Pons (tissue), 1 donor: ENCODE results near the gene SSH2.
A peak's percentile ranks its signal among the peaks of the same experiment; 100 is the strongest.
"Not testable (repeated sequence)": the region's sequence is repeated elsewhere in the genome, so short reads cannot be mapped to it uniquely, and the experiment has no call there.

ENCODE experiments used
- DNase-seq: peaks from one replicate; pipeline ENCODE4 v3.0.0-alpha.2; 2016; ENCODE audit warnings: low spot score

SSH2 gene

DNA sequence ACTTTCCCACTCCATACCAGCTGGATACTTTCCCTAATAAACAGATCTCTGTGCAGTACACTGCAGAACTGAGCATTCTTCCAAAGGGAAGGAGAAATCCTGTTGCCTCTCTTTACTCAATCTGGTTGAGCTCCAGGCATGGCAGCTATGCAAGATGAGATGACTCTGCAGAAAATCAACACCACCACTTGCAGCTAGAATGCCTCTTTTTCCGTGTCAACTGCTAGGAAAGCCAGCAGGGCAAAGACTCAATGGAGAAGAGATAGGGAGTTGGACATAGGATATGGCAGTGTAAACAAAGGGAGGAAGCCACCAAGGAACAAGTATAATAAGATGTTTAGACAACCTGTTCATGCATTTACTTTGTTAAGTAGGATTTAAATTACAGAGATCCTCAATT, 266.9 kb downstream of the SSH2 start:
- DNase-seq, result peak; percentile 44

DNA sequence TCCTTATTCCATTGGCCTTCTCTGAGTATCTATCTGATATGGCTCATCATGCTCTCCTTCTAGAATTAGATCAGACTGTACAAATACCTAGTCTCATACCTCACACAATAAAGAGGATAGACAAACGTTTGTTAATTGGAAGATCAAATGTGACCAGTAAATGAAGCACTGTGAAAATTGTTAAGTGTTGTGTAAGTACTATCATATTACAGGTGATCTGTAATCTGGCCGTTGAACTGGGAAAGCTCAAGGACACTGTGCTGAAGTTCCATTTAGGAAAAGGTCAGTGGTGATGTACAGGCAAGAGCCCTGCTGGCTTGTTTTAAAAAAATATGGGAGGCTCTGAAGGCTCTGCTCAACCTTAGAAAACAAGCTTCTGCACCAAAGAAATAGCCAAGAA, 268.8 kb downstream of the SSH2 start:
- DNase-seq, result no peak

DNA sequence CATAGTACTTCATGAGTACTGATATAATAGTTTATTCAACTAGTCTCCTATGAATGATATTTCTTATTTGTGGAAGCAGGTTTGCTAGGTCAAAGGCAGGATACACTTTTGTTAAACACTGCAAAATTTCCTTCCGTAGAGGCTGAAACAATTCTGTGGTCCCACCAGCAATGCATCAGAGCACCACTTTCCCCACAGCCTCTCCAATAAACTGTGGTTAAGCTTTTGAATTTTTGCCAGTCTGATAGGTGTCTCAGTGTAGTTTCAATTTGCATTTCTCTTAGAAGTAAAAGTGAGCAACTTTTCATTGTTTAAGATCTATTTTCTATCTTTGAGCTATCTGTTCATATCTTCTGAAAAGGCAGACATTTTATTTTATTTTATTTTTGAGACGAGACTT, 270.9 kb downstream of the SSH2 start:
- DNase-seq, result no peak

DNA sequence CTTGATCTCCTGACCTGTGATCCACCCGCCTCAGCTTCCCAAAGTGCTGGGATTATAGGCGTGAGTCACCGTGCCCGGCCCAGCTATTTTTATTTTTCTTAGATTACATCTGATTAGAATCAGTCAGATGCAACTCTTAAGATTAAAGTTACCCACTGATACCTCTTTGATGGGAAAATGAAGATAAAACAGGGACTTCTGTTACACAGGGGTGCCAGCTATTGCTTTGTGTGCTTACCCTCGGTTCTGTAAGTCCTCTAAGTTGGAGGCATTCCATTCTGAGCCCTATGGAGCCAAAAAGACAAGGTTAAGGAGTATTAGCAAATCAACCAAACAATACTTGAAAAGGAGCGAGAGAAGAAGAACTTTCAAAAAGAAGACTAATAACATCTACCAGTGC, 274.7 kb downstream of the SSH2 start:
- DNase-seq, result no peak

DNA sequence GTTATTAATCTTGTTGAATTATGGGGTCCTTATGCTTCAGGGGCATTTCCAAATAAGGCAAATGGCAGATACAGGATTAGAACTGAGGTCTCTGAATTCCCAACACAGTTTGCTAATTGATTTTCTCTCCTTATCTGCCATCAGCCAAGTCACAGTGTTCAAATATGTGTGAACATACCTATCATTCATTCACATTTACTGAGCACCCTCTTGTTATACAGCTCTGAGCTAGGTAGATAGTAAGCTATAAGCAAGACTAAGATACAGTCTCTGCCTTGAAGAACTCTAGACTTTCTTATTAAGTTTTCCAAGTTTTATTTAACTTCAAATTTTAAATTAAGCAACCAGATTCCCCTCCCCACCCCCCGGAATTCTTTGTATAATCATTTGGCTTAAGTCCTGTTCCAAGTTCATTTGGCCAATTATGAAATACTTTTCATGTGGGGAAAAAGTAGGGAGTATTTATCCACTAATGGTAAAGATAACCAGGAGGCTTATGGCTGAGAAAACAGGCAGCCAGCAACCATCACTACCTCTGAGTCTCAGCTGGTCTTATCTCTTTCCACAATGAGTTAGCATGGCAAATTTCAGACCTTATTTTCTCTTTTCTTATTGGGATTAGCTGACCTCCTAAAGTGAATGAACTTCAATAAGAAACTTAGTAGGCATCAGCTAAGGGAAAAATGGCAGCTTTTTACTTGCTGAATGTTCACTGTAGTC, 275.9 kb downstream of the SSH2 start:
- no peak for DNase-seq

DNA sequence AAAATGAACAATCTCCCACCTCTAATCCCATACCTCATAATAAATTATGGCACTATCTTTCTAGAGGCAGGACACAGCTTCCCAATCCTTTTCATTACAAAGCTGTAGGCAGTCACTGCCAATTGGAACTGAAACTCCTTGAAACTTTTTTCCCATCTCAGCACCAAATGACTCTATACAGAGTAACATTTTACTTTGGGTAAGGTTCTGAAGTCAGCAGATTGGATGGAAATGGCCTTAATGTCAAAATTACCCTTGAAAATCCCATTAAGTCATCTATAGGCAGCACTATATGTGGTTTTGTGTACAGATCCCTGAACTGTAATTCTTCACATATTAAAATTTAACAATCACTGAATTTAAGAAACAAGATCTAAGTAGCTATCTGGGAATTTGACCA, 277.1 kb downstream of the SSH2 start:
- DNase-seq, result no peak

- DNase-seq, result not testable (repeated sequence)
Measured at GRCh38 chr17:29651913-29652312, 278.1 kb downstream of the SSH2 start.

- no peak for DNase-seq
Measured at GRCh38 chr17:29650396-29650795, 279.6 kb downstream of the SSH2 start.

GRCh38 chr17:29649359-29649758, 280.7 kb downstream of the SSH2 start:
- no peak for DNase-seq

GRCh38 chr17:29648005-29648404, 282.0 kb downstream of the SSH2 start:
- no peak for DNase-seq

DNA sequence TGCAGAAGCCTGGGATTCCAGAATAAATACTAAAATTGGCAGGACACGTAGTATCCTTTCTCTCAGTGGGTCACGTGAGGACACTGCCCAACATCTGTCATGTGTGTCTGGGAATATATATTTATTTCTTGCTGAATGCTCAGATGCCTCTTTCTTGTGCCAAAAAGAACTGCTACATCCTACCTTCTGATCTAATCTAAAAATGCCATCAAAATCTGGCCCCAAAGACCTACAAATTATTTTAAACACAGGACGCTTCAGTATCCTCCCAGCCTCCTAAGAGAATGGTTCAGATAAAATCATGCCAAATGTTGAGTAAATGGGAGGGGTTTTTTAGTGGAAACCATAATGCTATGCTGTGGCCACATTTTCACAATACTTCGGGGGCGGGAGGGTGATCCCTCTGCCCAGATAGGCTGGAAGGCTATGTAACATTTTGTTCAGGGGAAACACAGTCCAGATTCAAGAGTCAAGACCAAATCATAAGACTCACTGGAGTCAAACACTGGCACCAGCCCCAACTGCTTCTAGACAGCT, 284.4 kb downstream of the SSH2 start:
- no peak for DNase-seq

- no peak for DNase-seq
Measured at GRCh38 chr17:29643817-29644160, 286.2 kb downstream of the SSH2 start.

DNA sequence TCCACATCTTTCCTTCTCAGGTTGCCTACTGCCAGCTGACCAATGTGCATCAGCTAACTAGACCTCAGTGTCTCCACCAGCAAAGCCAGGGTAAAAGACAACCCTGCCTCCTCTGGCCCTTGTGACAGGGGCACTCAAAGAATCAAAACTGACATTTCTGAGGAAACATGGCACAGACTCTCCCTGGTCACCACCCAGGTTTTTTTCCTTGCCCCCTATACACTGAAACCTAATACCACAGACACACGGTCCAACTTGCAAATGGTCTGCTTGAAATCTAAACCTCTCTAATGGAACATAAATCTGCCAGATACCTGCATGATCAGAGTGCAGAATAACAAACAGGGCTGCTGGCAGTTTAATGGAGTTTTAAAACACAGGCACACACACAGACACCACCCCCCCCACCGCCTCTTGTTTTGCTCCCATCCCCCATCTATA, 287.8 kb downstream of the SSH2 start:
- no peak for DNase-seq

GRCh38 chr17:29640981-29641642, 288.9 kb downstream of the SSH2 start:
- DNase-seq, result no peak

DNA sequence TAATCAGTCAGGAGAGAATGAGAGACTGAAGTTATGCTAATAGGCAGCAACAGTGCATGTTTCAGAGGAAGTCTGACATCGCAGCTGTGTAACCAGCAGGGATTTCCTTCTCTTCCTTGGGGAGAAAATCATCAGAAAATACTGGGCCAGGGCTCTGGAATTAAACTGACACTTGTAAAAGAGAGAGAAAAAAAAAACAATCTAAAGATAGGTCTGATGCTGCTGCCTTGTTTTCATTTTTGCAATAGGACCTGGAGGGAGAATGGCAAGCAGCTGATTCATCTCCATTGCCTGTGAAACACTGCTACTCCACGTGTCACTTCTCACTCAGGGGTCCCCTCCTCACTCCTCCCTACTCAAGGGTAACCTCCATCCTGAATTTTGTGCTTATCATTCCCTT, 289.6 kb downstream of the SSH2 start:
- no peak for DNase-seq

DNA sequence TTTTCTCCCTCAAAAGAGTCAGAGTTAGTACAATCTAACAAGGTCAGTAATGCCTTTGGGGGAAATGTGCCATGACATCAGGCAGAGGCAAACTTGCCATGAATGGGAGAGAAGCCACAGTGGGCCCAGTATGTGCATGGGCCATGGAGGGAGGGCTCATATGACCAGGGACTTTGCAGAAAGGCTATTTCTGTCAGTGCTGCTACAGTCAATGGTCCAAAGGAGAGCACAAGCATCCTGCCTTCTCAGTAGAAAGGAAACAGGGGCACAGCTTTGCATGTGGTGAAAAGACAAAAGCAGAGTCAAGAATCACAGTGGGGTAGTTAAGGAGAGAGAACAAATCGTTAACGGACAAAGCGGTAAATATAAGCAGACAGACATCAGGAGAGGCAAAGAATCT, 296.1 kb downstream of the SSH2 start:
- no peak for DNase-seq

DNA sequence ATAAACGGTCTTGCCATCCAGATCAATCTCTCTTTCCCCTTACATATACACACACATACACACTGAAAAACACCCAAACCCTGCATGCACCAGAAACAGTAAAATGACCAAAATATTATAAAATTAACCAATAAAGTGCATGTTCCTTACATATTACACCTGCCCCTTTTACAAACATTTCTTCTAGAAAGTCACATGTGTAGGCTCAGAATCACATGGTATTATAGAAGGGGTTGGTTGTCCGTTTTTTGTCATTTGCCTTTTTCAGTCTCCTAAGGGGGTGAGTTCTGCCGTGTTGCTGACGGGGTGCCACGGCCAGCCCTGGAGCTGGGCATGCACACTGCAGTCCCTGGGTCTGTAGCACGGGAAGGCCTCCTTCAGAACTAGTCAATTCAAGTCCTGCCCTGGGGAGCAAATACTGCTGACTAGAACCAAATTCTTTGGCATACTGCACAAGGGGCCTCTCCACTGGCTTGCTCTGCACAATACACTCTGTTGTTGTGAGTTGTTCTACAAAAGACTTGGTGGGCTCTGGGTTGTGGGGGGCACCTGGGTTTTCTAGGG, 299.3 kb downstream of the SSH2 start:
- no peak for DNase-seq

DNA sequence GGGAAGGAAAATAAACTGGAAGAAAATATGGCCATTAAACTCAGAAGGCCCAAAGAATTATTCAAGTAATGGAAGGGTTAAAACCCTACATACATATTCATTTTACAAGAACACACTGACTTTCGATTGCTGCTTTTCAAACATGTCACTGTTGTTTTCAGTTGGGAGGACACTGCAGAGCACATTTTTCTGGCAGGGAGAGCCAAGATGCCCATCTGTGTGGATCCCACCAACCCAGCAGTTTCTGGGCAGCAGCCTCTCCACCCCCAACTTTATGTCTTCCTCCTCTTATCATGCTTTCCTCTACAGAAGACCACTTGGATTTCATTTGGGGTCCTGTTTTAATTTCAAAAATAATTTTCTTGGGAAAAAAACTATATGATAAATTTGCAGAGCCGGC, 300.2 kb downstream of the SSH2 start:
- DNase-seq, result no peak

DNA sequence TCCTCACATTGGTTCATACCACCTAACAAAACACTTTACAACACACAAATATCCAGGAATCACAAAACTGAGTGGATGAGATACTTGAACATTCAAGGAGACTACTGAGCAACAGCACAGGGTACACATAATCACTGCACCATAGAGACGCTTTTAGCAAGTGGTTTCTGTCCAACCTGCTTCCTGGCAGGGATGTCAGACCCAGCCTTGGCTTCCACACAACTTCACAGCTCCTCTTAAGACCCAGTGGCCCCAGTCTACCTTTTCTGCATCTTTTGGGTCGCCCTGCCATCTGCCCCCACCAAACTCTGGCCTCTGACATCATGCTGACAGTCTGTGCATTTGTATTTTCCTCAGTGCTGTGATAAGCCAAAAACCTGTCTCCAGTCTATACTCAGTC, 301.4 kb downstream of the SSH2 start:
- no peak for DNase-seq

- no peak for DNase-seq
Measured at GRCh38 chr17:29627951-29628350, 302.1 kb downstream of the SSH2 start.

DNA sequence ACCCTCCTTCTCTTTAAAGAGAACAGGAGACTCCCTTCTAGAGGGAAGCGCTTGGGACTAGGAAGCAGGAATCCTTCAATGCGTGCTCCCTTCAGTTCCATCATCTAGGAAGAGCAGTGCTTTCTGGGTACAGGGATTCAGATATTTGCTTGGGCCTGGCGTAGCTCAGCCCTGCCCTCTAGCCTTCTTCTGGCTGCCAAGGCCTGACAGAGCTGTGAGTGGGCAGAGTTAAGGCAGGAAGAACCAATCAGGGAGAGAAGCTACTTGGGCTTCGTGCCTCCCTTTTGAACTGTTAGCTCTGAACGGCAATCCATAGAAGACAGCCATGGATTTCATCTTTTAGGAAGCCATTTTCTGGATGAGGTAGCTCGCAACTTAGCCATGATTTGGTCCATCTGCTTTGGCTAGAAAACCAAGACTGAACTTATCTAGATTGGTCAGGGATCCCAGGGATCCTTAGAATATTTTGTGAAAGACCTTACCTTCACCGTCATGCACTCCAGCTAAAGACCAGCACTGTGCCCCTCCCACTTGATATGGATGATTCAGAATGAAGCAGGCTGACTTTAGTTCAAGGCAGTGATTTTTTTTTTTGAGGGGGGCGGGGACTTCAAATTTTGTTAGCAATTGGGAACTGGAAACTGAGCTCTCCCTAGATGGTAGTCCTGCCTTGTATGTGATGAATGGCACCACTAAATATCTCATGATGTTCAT, 304.8 kb downstream of the SSH2 start:
- DNase-seq, result peak; percentile 86

DNA sequence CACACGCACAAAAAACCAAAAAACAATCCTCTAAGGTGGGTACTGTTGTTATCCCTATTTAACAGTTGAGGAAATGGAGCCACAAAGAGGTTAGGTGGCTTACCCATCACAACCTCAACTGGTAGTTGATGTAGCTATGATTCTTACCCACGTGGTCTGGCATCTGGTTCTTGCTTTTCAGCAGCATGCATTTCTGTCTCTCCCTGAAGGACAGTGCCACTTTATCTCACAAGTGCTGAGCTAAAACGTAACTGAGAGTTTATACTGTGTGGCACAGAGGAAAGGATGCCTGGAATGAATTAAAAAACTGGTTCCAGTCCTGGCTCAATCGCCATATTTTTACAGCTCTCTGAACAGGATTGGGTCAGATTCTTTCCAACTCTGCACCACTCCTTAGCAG, 305.4 kb downstream of the SSH2 start:
- no peak for DNase-seq

GRCh38 chr17:29623283-29623647, 306.8 kb downstream of the SSH2 start:
- DNase-seq, result no peak
